ENCODE measurements around the gene DNAJC18. TPM values are rescaled to one million over a fixed set of nuclear protein-coding genes. Genes with fewer than 3 reads are reported as not detected.

DNAJC18 gene
- total RNA-seq, 2 donors from 2014 or later, result 5.9 to 8.5 TPM

GRCh38 chr5:139391570-139392323 lies 47.6 kb downstream of the DNAJC18 start:
- no peak for DNase-seq (ENCODE audit: low spot score)
- H3K4me1 ChIP-seq, result peaks cover 0 to 88% of the 10 kb centered on the region in 2 donors

GRCh38 chr5:139390639-139391569 lies 48.4 kb downstream of the DNAJC18 start:
- no peaks in the 10 kb centered on the region for H3K9me3 ChIP-seq
- no peaks in the 10 kb centered on the region for H3K27me3 ChIP-seq
- H3K27ac ChIP-seq, result peak overlapping the region; percentile 93 to 96
- no peak for DNase-seq (ENCODE audit: low spot score)
- H3K4me3 ChIP-seq, result peak overlapping the region in 1 of 2 donors; percentile 62
- peaks cover 0 to 82% of the 10 kb centered on the region in 2 donors for H3K4me1 ChIP-seq
- TF ChIP-seq CTCF (IDR thresholded peaks at IDR 0.05), result no peak
- H3K36me3 ChIP-seq, result no peaks in the 10 kb centered on the region

More at GRCh38 chr5:139391570-139392323, 47.6 kb downstream of the DNAJC18 start:
- TF ChIP-seq CTCF (IDR thresholded peaks at IDR 0.05), result no peak
- Histone ChIP-seq H3K36me3 (no peaks in the 10 kb centered on the region), H3K27me3 (no peaks in the 10 kb centered on the region), H3K4me3 (peak overlapping the region; percentile 52 to 62), H3K9me3 (no peaks in the 10 kb centered on the region), H3K27ac (peak overlapping the region; percentile 93 to 96)

- Histone ChIP-seq H3K4me3 (no peak within 1 kb of the TSS), H3K27me3 (no peaks in the 10 kb centered on the region), H3K27ac (peak within 1 kb of the TSS; percentile 93 to 96), H3K9me3 (no peaks in the 10 kb centered on the region), H3K4me1 (peaks cover 0 to 78% of the 10 kb centered on the region in 2 donors), H3K36me3 (no peaks in the 10 kb centered on the region)
- TF ChIP-seq CTCF (IDR thresholded peaks at IDR 0.05), result no peak
- DNase-seq (ENCODE audit: low spot score), result no peak
These were observed 49.4 kb downstream of the DNAJC18 start, which contains the start of gene MZB1 for GRCh38 chr5:139389701-139390638. MZB1 (minus strand) TSS chr5:139389913; CDS start chr5:139389856, 57 bp downstream.

GRCh38 chr5:139388198-139388821 lies 51.0 kb downstream of the DNAJC18 start:
- no peaks in the 10 kb centered on the region for H3K27me3 ChIP-seq
- H3K27ac ChIP-seq, result peak overlapping the region; percentile 26 to 34
- peak overlapping the region in 1 of 2 donors; percentile 2 for H3K4me3 ChIP-seq
- H3K9me3 ChIP-seq, result no peaks in the 10 kb centered on the region
- TF ChIP-seq CTCF (IDR thresholded peaks at IDR 0.05), result no peak
- no peaks in the 10 kb centered on the region for H3K36me3 ChIP-seq
- H3K4me1 ChIP-seq, result peaks cover 0 to 70% of the 10 kb centered on the region in 2 donors
- DNase-seq (ENCODE audit: low spot score), result no peak

Measured in right atrium auricular region (tissue), 2 donors.